Measurements from ENCODE around the gene FAM50A.
A peak's percentile ranks its signal among the peaks of the same experiment; 100 is the strongest.

The FAM50A gene

DNA sequence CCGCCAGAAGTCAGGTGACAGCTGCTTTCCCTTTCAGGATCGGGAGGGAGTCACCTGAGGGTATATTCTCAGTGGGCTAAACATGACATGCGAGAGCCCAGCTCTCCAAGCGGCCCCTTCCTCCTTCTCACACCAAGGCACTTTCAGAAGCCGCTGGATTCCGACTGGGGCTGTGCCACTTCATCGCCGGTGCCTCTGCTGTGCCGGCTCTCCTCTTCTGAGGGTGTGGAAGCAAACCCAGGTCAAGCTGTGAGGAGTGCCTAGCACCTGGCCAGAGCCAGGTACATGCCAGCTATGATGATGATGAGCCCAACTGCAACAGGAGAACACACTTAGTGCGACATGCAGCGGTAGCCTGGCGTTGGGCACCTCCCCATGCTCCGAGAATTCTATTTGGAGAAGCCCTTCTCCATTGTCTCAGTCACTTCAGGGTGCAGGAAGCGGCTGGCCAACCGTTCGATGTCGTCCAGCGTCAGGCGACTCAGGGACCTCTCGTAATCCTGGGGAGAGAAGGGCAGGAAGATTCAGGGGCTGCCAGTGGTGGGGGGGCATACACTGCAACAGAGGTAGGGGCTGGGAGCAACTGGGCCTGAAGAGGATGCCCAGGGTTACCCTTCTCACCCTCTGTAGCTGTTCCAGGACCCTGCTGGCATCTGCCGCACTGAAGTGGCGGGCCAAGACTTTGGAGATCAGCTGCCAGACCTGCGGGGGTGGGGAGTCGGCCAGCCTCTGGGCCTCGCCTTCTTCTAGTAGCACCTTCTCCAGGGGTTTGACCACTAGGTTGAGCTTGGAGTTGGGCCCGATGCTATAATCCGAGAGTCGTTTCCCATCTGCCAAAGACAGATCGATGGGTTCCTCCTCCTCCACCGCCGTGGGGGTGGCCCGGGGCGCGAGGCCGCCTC is 41.5 kb downstream of the FAM50A start:
- Histone ChIP-seq H3K9me3 (no peaks in the 10 kb centered on the region), H3K27me3 (no peaks in the 10 kb centered on the region), H3K4me1 (peaks cover 0 to 35% (median 20%) of the 10 kb centered on the region in 4 donors), H3K4me3 (peak overlapping the region; percentile 76 to 84), H3K36me3 (peaks cover 0 to 19% (median 6%) of the 10 kb centered on the region in 3 donors), H3K27ac (peak overlapping the region; percentile 76 to 82)
- intact Hi-C loops (cut with DNase I; ENCODE audit: low total_unique reads), result no loop called here
- no peak for DNase-seq
- TF ChIP-seq, protein P1, sequence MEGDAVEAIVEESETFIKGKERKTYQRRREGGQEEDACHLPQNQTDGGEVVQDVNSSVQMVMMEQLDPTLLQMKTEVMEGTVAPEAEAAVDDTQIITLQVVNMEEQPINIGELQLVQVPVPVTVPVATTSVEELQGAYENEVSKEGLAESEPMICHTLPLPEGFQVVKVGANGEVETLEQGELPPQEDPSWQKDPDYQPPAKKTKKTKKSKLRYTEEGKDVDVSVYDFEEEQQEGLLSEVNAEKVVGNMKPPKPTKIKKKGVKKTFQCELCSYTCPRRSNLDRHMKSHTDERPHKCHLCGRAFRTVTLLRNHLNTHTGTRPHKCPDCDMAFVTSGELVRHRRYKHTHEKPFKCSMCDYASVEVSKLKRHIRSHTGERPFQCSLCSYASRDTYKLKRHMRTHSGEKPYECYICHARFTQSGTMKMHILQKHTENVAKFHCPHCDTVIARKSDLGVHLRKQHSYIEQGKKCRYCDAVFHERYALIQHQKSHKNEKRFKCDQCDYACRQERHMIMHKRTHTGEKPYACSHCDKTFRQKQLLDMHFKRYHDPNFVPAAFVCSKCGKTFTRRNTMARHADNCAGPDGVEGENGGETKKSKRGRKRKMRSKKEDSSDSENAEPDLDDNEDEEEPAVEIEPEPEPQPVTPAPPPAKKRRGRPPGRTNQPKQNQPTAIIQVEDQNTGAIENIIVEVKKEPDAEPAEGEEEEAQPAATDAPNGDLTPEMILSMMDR (IDR thresholded peaks at IDR 0.05), result no peak

DNA sequence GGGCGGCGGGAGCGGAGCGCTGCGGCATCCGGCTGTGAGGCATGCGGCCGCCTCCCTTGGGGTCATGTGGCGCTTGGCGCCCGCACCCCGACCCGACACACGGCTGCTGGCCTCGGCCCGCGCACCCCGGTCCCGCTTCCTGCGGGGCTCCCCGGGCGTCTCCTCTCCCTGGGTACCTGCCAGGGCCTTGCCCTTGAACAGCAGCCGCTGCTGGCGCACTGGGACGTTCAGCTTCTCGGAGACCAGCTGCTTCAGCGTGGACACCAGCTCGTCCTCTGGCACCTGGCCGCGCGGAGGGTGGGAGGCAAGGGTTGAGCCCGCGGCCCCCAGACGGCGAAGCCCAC is 42.1 kb downstream of the FAM50A start:
- TF ChIP-seq, protein P1 (IDR thresholded peaks at IDR 0.05), result no peak
- peak overlapping the region; percentile 76 to 82 for H3K27ac ChIP-seq

DNA sequence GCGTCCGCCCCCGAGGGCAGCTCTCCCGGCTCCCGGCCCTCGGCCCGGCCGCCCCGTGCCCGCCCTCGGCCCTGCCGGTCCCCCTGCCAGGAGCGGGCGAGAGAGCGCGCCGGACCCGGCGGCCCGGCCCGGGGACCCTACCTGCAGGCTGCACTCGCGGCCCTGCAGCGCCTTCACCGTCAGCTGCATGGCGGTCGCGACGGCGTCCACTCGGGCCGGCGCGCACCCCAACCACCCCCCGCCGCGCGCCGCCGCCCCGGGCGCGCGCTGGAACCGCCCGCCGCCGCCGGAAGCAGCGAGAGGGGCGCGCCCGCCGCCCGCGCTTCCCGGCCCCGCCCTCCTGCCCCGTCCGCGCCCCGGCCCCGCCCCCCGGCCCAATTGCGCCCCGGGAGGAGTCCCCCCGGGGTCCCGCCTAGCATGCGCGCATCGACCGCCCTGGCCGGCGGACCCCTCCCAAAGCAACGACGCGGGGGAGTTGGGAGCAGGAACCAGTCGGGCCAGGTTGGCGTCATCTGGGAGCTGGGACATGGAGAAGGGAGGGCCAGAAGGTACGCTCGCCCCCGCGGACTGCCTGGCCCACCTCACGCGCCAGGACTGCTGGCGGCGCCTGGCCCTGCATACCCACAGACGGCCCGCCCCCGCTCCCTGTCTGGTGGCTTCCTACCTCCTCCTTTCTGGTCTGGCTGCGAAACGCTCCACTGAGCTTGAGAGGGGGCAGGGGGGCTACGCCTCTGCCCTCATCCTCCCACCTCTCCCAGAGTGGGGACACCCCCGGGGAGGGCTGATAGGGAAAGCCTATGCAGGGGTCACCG is 42.7 kb downstream of the FAM50A start, which contains the start of gene UBL4A:
Gene UBL4A (minus strand): TSS at position 220 of the 812 bp plus-strand sequence. CDS start 31 bp downstream, at position 189.
- intact Hi-C loops (cut with DNase I; ENCODE audit: low total_unique reads), result no loop called here
- peaks cover 0 to 19% (median 6%) of the 10 kb centered on the region in 3 donors for H3K36me3 ChIP-seq
- H3K4me3 ChIP-seq, result peak within 1 kb of the TSS; percentile 76 to 84
- TF ChIP-seq, protein P1 (IDR thresholded peaks at IDR 0.05), result no peak
- peaks cover 0 to 39% (median 21%) of the 10 kb centered on the region in 4 donors for H3K4me1 ChIP-seq
- H3K27ac ChIP-seq, result peak within 1 kb of the TSS; percentile 76 to 86
- H3K27me3 ChIP-seq, result no peaks in the 10 kb centered on the region
- no peaks in the 10 kb centered on the region for H3K9me3 ChIP-seq
- DNase-seq, result peak; percentile 49 to 83

More for the DNA sequence above, 42.1 kb downstream of the FAM50A start:
- Histone ChIP-seq H3K4me1 (peaks cover 0 to 36% (median 20%) of the 10 kb centered on the region in 4 donors), H3K4me3 (peak overlapping the region; percentile 76 to 84), H3K9me3 (no peaks in the 10 kb centered on the region), H3K36me3 (peaks cover 0 to 19% (median 6%) of the 10 kb centered on the region in 3 donors), H3K27me3 (no peaks in the 10 kb centered on the region)
- intact Hi-C loops (cut with DNase I; ENCODE audit: low total_unique reads), result no loop called here
- no peak for DNase-seq

DNA sequence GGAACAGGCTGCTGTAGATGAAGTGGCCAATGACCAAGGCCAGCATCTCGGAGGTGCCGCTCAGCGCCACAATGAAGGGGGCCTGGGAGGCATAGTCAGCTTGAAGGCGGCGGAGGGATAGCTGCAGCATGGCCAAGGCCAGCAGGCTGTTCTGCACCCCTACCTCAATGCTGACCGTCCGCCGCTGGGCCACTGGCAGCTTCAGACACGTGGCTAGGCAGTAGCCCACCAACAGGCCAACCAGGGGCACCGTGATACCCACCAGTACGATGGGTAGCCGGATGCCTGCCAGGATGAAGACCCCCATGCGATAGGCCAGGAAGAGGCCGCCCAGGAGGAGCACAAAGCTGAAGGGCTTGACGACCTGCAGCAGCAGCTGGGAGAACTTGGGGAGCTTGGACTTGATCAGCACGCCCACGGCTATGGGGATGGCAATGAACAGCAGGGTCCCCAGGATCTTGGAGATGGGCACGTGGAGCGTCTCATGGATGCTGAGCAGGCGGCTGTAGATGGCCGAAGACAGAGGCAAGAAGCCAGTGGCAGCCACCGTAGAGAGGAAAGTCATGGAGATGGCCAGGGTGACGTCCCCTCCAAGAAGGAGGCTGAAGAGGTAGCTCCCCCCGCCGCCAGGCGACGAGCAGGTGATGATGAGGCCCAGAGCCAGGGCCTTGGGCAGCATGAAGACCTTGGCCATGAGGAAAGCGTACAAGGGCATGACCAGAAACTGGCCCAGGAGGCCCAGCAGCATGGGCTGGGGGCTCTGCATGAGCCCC is 43.8 kb downstream of the FAM50A start:
- Histone ChIP-seq H3K9me3 (no peaks in the 10 kb centered on the region), H3K27me3 (no peaks in the 10 kb centered on the region), H3K27ac (peak overlapping the region; percentile 76 to 86), H3K4me3 (no peak overlapping the region), H3K36me3 (peaks cover 0 to 19% (median 6%) of the 10 kb centered on the region in 3 donors), H3K4me1 (peaks cover 0 to 39% (median 21%) of the 10 kb centered on the region in 4 donors)
- intact Hi-C loops (cut with DNase I; ENCODE audit: low total_unique reads), result no loop called here
- TF ChIP-seq, protein P1 (IDR thresholded peaks at IDR 0.05), result no peak
- no peak for DNase-seq

Measured in tibial artery (tissue), 4 donors.